Measurements from ENCODE around the gene TESK2. TPM values are rescaled to one million over a fixed set of nuclear protein-coding genes. Genes with fewer than 3 reads are reported as not detected.

TESK2 gene
- total RNA-seq, 1 experiment from 2014 or later = 5.0 TPM

DNA sequence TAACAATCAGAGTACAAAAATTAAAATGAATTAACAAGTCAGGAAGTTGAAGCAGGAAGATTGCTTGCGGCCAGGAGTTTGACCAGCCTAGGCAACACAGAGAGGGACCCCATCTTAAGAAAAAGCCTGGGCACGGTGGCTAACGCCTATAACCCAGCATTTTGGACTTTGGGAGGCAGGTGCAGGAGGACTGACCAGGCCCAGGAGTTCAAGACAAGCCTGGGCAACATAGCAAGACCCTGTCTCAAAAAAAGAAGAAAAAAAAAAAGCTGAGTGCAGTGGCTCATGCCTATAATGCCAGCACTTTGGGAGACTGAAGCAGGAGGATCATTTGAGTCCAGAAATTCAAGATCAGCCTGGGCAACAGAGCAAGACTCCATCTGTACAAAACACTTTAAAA, 38.5 kb downstream of the TESK2 start (continued):
- TF ChIP-seq REST (IDR thresholded peaks at IDR 0.05; ENCODE audit: low read depth) (no peak), ELF1 (IDR thresholded peaks at IDR 0.05; ENCODE audit: borderline replicate concordance, low read depth) (no peak), POLR2AphosphoS5 (IDR thresholded peaks at IDR 0.05; ENCODE audit: low read depth, low read length) (no peak), SP1 (IDR thresholded peaks at IDR 0.05; ENCODE audit: low read depth) (no peak), TCF7L2 (IDR thresholded peaks at IDR 0.05; ENCODE audit: borderline replicate concordance, extremely low read depth, insufficient read depth, insufficient read length) (no peak)
- TF ChIP-seq, protein P1, sequence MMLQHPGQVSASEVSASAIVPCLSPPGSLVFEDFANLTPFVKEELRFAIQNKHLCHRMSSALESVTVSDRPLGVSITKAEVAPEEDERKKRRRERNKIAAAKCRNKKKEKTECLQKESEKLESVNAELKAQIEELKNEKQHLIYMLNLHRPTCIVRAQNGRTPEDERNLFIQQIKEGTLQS (IDR thresholded peaks at IDR 0.05) = no peak

GRCh38 chr1:45448357-45448756, 42.6 kb downstream of the TESK2 start:
- CTCF ChIA-PET = no interaction called here
- ATAC-seq = no peak

More at GRCh38 chr1:45448357-45448756, 42.6 kb downstream of the TESK2 start:
- Histone ChIP-seq H3K36me3 (ENCODE audit: control insufficient read depth in 1 of 2, insufficient read depth in 2 of 2, low read length in 2 of 2) (no peaks in the 10 kb centered on the region), H4K20me1 (ENCODE audit: insufficient read depth) (no peaks in the 10 kb centered on the region; the same call in 1 of the 2 replicates), H3K9ac (ENCODE audit: low read length) (no peak overlapping the region), H3K9me2 (ENCODE audit: insufficient read depth) (no peaks in the 10 kb centered on the region), H3K4me1 (ENCODE audit: control insufficient read depth in 1 of 2, insufficient read depth in 2 of 2, low read length in 2 of 2) (no peaks in the 10 kb centered on the region), H3K9me3 (ENCODE audit: control insufficient read depth in 1 of 2, insufficient read depth in 1 of 2, low read depth in 1 of 2, low read length in 2 of 2) (no peaks in the 10 kb centered on the region), H3K27me3 (ENCODE audit: insufficient read depth, low read length) (no peaks in the 10 kb centered on the region), H2AFZ (ENCODE audit: low read depth, low read length, poor library complexity, severe bottlenecking) (no peak overlapping the region), H3K27ac (ENCODE audit: low read depth, low read length) (no peak overlapping the region), H3K79me2 (ENCODE audit: insufficient read depth, low read length) (no peaks in the 10 kb centered on the region), H3K4me2 (ENCODE audit: low read length) (no peak overlapping the region), H3K4me3 (replicated peaks in 1 of 2; ENCODE audit: low read depth in 1 of 2, low read length in 2 of 2) (no peak overlapping the region)
- BruUV-seq (replicated peaks) = no TSS peak
- POLR2A ChIA-PET = no interaction called here
- intact Hi-C loops (cut with micrococcal nuclease) = no loop called here
- no peak for DNase-seq (ENCODE audit: low read depth, low spot score)
- no peak for TF ChIP-seq RAD21 (IDR thresholded peaks at IDR 0.05; ENCODE audit: low read depth)
- no peak for TF ChIP-seq CEBPB (IDR thresholded peaks at IDR 0.05; ENCODE audit: low read depth)
- no peak for TF ChIP-seq POLR2AphosphoS5 (IDR thresholded peaks at IDR 0.05; ENCODE audit: low read depth, low read length)
- no peak for TF ChIP-seq CBX3 (IDR thresholded peaks at IDR 0.05; ENCODE audit: low read depth)
- no peak for TF ChIP-seq SIN3A (IDR thresholded peaks at IDR 0.05; ENCODE audit: low read depth)
- no peak for TF ChIP-seq TCF7L2 (IDR thresholded peaks at IDR 0.05; ENCODE audit: borderline replicate concordance, extremely low read depth, insufficient read depth, insufficient read length)
- no peak for TF ChIP-seq ZFX (IDR thresholded peaks at IDR 0.05)
- no peak for TF ChIP-seq CTCF (IDR thresholded peaks at IDR 0.05 in 2 of 3, conservative IDR thresholded peaks at IDR 0.05 in 1 of 3; ENCODE audit: borderline replicate concordance in 1 of 3, insufficient read depth in 1 of 3, low read depth in 2 of 3, low read length in 2 of 3)
- no peak for TF ChIP-seq JUND (IDR thresholded peaks at IDR 0.05)
- RAD21 ChIA-PET (ENCODE audit: low non-redundant PET in 1 of 2, low total read pairs in 2 of 2, uncharacterized antibody in 2 of 2, unreplicated experiment in 2 of 2) = no interaction called here
